NCI-H524 (cell line): ENCODE results near the gene PITX3.

ENCODE experiments used
- DNase-seq, 2 experiments: peaks; one replicate each; lab custom pipeline; 2025; lab: John Stamatoyannopoulos, UW

Gene PITX3

DNA sequence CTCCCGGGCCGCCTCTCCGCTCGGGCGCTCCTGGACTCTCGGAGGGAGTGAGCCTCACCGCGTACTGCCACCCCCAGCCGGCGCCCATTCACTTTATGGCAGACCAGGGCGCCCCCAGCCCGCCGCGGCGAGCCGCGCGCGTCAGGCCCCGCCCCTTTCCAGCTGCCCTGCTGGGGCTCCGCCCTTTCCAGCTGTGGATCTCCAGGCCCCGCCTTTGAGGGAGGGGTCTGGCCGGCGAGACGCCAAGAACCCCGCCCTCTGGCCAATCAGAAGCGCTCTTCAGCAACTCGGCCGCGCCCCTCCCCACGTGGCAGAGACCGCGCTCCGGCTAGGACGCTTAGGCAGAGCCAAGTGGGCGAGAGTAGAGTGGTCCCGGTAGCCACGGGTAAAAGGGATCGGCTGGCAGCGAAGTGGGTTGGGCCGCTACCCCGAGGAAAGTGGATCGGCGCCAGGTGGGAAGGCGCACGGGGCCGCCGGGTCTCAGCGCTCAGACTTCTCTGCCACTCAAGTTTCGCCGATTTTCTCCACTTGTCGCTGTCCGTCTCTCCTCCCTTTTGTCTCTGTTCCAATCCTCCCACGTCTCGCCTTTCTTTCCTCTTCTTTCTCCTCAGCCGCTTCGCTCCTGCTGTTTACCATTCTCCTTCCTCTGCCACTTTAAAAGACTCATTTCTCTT, at the start of gene PITX3:
PITX3 (minus strand) TSS at position 69 of the 674 bp plus-strand sequence. CDS start 9,432 bp downstream, outside the sequence.
- peak; percentile 25 to 64 for DNase-seq

DNA sequence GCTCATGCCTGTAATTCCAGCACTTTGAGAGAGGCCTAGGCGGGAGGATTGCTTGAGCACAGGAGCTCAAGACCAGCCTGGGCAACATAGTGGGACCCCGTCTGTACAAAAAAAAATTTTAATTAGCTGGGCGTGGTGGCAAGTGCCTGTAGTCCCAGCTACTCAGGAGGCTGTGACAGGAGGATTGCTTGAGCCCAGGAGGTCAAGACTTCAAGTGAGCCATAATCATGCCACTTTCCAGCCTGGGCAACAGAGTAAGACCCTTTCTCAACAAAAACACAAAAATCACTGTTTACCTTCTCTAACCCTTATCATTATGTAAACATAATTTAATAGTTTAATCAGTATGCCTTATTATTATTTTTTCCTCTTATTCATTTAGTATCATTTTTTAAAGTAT, 48.5 kb upstream of the PITX3 start:
- no peak for DNase-seq

DNA sequence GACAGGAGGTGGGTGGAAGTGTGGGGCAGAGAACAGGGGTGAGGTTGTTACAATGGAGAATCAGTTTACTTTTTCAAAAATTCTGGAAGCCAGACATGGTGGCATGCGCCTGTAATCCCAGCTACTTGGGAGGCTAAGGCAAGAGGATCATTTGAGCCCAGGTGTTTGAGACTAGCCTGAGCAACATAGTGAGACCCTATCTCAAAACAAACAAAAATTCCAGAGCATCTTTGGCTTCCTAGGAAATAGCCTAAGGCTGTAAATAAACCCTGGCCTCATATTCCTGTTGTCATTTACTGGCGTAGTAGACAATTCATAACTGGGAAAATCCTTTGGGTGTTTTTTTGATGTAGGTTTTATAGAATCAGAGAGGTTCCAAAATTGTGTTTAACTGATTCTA, 48.0 kb upstream of the PITX3 start:
- no peak for DNase-seq

DNA sequence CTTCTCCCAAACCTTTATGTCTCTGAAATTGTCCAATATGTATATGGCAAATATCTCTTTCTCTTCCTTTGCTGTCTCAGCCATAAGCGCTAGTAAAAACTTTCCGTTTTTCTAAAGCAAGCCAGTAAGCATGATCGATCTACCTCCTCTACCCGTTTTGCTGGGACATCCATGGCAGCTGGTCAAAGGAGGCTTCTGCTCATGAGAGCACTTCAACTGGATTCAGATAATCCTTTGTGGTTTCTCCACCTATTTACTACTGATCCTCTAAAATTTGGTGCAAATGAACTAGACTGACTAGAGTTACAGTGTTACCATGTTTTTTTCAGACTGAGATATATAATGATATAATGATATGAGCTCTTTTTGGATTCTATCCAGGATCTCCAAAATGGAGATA, 46.7 kb upstream of the PITX3 start:
- peak; percentile 57 to 89 for DNase-seq

DNA sequence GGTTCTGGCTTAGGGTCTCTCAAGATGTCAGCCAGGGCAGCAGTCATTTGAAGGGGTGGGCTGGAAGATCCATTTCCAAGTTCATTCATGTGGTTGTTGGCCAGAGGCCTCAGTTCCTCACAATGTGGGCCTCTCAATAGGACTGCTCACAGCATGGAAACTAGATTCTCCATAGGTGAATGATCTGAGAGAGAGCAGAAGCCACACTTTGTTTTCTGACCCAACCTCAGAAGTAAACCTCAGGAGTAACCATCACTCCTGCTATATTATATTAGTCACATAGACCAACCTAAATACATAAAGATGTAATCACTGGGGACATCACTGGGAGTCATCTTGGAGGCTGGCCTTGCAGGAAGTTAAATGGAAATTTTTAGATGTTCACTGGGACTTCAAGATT, 46.2 kb upstream of the PITX3 start:
- DNase-seq = no peak

DNA sequence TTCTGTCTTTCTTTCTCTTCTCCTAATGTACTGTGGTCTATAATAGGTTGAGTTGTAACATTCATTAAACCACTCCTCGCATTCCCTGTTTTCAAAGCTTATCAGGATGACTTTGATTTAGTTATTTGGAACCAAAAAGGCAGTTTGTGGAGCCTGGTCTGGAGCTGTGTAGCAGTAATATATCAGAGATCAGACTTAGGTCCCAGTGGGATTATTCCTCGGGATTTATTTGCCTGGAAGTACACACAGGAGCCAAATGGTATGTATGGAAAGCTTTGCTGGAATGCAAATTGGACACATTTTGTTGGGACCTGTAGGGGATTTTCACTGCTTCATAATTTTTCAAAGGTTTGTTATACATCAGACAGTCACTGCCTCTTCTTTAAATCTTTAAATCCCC, 44.9 kb upstream of the PITX3 start:
- DNase-seq = no peak

DNA sequence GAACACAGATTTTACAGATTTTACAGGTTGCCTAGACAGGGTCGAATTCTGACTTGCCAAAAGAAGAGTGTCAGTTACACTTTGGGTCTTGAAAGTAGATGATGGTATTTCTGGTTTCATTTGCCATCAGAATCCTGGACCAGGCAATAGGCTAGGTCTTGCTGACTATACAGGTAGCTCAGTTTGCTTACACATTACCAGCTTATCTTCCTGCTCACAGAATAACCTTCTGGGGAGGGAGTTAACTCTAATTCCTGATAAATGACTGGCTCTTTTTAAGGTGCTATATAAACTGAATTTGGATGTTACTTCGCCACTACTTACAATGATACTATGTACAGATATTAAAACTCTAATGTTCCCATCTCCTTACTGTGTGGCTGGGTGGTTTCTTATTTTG, 43.8 kb upstream of the PITX3 start:
- DNase-seq = no peak

DNA sequence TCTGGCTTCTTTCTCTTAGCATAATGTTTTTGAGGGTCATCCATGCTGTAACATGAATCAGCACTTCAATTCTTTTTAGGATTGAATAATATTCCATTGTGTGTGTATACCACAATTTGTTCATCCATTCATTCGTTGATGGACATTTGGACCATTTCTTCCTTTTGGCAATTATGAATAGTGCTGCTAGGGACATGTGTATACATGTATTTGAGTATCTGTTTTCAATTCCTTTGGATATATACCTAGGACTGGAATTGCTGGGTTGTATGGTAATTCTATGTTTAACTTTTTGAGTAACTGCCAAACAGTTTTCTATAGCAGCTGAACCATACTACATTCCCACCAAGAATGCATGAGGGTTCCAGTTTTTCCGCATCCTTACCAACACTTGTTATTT, 43.2 kb upstream of the PITX3 start:
- DNase-seq = no peak

DNA sequence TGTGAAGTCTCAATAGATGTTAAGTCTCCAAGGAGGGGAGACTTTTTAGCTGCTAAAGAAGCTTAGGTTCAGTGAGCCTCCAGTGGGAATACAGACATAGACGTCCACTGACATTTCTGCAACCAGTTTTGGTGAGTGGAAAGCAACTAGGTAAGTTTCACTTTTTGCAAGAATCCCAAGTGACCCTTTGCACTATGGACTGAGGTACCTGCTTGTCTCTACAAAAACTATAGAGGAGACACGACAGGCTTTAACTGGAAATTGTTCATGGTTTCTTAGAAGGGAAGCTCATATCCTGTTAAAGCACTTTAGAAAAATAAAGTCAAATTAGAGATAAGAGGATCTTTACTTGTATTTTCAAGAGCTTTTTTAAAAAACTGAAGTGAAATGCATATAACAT, 42.6 kb upstream of the PITX3 start:
- no peak for DNase-seq

DNA sequence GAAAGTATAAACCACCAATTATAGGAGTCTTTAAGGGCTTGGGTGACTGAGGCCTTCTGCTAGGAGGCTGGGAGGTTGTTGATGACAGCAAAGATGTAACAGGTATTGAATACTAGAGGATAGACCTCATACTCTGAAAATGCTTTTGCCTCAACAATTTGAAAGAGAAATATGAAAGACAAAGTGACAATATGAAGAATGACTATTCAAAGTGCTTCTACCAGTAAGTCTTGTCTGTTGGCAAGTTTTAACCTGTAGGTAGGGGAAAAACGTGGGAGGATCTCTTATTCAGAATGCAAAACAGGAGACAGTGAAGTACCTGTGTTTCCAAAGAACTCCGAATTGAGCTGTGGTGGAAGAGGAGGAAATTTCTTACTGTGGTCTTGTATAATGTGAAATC, 42.2 kb upstream of the PITX3 start:
- no peak for DNase-seq

DNA sequence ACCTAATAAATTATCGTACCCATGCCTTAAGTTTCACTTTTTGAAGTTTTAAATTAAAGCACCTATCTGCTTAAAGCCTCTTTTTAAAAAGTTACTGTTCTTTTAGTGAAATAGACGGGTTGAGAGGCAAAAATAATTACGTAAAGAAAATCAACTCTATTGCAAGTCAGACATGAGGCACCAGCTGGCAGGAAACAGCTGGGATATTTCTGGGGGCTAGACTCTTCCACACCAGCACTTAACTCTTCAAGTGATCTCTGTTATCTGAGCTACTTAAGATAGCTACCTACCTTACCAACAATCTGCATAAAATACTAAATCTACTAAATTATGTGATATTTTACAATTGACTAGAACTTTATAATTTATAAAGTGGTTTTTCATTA, 39.8 kb upstream of the PITX3 start:
- peak in 1 of 2 experiments; percentile 64 for DNase-seq

DNA sequence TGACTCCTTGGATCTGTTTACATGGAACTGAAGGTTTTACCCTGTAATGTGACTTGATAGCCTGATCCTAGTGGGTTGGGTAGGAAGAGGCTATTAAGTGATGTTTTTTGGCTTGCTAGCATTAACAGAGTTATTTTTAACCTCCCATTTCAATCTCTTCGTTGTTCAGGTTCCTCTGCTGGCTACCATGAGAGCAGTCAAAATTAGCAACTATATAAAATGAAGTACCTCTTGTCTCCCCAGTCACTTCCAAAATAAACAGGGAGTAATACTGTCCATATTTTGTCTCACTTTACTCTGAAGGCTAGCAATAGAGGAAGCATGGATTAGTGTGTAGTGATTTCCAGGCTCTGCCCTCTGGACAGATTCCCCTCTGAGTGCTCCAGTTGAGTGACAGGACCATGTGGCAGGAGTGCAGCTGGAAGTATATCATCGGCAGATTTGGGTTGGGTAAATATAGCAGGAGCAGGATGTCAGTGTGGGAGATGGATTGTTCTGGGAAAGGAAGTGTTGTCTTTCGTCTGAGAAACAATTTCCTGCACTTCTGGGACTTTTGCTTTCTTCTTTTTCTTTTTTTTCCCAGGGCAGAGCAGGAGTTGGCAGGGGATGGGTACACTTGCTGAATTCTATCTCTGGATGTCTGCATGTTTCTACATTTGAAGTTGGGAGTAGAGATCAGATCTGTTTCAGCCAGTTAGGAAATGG, 39.2 kb upstream of the PITX3 start:
- DNase-seq = peak; percentile 73 to 84

DNA sequence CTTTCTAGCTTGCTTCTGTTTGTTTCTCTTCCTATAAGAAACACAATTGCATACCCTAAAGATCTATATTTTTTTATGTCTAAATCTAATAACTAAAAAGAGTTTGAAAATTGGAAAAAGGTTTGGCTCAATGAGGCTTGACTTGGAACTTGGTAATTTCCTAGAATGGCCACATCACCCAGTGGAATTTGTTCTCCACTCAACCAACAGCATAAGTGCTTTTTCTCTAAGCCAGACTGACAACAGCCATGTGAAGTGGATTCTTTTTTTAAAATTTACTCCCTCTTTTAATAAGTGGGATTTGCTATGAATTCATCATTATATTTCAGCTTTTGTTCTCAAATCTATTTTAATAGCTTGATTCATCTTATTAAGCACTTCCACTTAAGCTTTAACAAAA, 37.8 kb upstream of the PITX3 start:
- DNase-seq = no peak

DNA sequence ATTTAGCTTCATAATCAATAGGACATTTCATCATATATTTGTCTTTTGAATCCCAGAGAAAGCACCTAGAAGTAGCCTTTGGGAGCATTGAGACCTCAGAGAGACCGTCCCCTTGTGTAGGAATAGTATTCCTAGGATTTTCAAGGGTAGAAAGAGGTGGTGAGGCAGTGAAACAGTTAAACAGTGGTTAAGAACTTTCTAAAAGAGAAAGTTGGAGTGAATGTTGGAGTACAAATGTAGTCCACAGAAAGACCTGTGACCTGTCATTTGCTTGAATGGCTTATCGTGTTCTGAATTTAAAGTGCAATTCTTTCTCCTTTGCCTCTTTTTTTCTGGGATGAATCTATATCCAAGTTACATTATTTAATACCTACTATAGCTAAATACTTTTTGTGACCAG, 34.0 kb upstream of the PITX3 start:
- no peak for DNase-seq

DNA sequence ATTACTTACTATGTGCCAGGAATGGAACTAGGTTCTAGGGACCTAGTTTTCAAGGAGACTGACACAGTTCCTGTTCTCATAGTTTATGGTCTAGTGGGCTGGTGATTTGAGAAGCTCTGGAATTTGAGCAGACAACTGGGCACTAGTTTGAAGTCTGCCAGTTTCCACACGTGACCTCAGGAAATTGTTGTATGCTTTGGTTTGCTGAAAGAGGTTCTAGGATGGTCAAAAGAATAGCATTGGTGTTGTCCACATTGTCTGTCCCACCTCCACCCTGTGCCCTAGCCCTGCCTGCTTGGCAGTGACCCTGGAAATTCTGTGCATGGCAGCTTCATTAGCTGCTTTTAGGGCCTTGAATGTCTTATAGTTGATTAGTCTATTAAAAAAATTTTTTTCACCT, 32.8 kb upstream of the PITX3 start:
- DNase-seq = no peak

DNA sequence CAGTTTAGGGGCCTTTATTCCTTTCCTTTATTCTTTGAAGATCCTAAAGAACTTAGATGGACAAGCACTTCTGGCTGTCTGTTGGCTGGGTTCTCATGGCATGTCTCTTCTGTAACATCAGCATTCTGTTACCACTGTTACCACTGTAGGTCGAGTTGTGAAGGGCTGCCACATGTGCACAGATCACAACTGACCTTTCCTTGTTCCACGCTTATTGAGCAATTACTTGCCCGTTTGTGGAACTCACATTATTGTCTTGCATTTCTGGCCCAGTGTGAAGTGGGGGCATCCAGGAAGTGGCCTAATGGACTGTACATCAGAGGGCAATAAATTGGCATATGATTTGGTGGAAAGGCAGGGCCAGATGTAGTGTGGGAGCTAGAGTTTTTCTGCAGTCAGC, 27.7 kb upstream of the PITX3 start:
- DNase-seq = no peak

DNA sequence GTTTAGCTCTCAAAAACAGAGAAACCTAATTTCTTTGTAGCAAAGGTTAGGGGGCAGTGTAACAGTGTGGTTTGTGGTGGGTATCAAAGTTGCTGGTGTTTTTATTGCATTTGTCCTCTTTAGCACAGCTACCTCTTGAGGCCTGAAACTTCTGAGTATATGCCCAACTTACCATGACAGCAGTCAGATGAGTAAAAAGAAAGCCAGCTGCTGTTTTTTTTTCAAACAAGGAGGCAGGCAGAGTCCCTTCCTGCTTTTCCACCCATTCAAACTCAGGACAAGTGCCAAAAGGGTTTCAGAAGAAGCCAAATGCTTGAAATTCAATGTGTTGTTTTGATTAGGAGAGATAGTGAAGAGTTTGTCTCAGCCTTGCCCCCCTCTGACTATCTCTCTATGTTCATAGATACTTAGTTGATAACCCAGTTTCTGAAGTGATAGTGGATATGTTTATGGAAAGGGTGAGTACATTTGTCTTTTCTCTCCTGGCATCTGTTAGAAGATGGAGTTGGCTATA, 27.1 kb upstream of the PITX3 start:
- DNase-seq = no peak

DNA sequence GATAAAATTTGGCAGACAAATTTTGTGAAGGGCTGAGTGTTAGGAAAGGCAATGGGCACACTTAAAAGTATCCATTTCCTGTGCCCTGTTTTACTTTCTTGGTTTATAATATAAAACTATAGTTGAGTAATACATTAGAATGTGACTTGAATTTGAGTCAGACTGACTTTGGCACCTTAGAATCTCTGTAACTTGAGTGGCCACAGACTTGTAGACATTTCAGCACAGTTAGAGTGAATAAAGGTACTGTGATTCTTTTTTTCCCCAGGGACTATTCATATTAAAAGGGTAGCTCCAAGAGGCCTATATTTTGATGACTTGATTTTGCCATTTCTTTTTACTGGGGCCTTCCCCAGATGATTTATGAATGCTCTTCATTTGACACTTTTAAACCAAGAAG, 26.4 kb upstream of the PITX3 start:
- no peak for DNase-seq

DNA sequence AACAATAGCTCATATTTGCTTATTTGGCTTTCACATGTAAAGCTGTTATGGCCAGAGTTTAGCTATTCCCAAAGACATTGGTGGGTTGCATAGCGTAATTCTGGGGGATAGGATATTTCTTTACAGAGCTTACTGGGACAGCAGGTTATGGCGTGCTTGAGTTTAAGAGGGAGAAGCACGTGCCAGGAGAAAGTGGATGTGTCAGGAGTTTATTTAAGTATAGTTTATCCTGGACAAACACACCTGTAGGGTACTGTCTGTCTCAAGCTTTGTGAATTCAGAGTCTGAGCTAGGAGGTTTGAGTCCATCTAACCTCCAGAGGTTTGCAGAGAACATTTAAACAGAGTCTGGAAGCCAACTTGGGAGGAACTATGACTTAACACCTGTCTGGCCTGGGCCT, 25.4 kb upstream of the PITX3 start:
- DNase-seq = no peak

DNA sequence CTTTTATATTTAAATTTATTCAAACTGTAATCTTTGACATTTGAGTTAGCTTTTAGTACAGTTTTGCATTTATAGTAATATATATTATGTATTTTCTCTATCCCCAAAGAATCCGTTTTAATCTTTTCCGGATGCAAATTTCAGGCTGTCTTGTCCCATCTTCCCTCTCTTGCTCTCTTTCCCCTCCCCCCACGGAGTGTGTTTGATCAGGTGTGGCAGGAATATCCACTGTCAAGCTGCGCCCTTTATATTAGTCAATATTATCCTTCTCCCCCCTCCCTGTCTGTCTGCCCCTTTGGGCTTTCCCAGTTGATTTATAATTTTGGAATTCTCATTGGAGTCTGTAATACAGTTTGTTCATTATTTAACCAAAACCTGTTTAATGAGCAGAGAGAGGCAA, 23.1 kb upstream of the PITX3 start:
- no peak for DNase-seq

DNA sequence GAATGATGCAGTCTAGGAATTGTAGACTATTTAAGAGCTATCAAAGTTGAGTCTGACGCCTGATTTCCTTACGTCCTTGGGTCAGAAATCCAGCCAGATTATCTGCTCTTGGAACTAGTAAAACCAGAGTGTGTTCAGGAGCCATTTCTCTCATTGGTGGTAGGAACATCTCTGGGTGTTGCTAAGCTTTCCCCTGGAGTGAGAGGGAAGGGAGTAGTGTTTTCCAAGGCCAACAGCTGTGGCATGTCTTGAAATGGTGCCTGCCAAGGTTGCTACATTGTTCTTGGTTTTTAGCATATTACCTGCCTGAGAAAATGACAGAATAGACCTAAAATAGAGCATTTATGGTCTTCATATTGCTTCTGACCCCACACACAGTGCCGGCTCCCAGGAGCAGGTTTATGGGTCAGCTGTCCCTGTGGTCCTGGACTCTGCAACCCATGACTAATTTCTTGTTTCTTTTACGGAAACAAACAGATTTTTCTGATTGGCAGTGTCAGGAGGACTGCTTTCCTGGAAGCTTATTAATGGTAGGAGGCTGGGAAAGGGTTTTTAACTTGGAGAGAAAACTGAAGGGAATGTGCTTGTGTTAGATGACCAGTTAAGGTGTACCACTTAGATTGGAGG, 21.5 kb upstream of the PITX3 start:
- DNase-seq = no peak

DNA sequence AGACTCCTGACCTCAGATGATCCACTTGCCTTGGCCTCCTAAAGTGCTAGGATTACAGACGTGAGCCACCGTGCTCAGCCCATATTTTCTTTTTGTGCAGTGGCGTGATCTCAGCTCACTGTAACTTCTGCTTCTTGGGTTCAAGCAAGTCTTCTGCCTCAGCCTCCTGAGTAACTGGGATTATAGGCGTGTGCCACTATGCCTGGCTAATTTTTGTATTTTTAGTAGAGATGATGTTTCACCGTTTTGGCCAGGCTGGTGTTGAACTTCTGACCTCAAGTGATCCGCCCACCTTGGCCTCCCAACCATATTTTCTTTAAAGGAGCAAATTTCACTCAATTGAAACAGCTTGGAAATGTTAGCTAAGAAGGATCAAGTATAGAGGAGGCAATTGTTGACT, 20.5 kb upstream of the PITX3 start:
- no peak for DNase-seq

DNA sequence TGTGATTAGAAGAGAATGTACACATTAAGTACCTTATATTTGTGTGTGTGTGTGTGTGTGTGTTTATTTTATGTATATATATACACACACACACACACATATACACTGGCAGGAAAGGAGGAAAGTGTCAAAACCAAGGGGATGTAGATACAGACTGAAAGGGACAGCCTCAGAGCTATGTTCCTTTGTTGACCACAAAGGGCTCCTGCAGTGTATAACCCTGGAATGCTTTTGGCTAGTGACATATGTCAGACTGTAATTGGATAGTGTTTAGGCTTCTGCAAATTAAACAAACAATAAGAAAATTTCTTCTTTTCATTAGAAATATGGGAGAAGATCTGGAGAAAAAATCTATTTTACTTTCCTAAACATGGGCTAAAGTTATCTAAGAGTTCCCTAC, 19.9 kb upstream of the PITX3 start:
- DNase-seq = no peak
